H9 (cell line): ENCODE measurements around the gene NUDT14. TPM values are rescaled to one million over a fixed set of nuclear protein-coding genes. Genes with fewer than 3 reads are reported as not detected.

Experiments used
- DNase-seq: peaks from one replicate; pipeline ENCODE4 v3.0.0-alpha.2; 2017
- H2AFZ ChIP-seq: one replicate; pipeline ENCODE4 v1.6.1; 2013; ENCODE audit warnings: mild to moderate bottlenecking, low read length, control low read depth, moderate library complexity
- H2AK5ac ChIP-seq: 2 replicates; pipeline ENCODE4 v1.6.1; 2013; ENCODE audit warnings: low read length, control low read depth, mixed read lengths; ENCODE audit not compliant: insufficient read length
- H2BK120ac ChIP-seq: one replicate; pipeline ENCODE4 v1.6.1; 2013; ENCODE audit warnings: low read depth, mild to moderate bottlenecking, low read length, control low read depth, inconsistent platforms; ENCODE audit not compliant: poor library complexity, severe bottlenecking
- H2BK12ac ChIP-seq: 2 replicates; pipeline ENCODE4 v1.6.1; 2013; ENCODE audit warnings: low read length, control low read depth, mixed read lengths, low read depth; ENCODE audit not compliant: insufficient read length
- H2BK15ac ChIP-seq: 2 replicates; pipeline ENCODE4 v1.6.1; 2013; ENCODE audit warnings: low read depth, low read length, control low read depth
- H2BK20ac ChIP-seq: one replicate; pipeline ENCODE4 v1.6.1; 2013; ENCODE audit warnings: low read depth, mild to moderate bottlenecking, low read length, control low read depth, inconsistent platforms; ENCODE audit not compliant: poor library complexity, severe bottlenecking
- H2BK5ac ChIP-seq: 2 replicates; pipeline ENCODE4 v1.6.1; 2013; ENCODE audit warnings: low read length, control low read depth, mixed read lengths; ENCODE audit not compliant: insufficient read length
- H3K14ac ChIP-seq: 2 replicates; pipeline ENCODE4 v1.6.1; 2013; ENCODE audit warnings: low read length, control low read depth; ENCODE audit not compliant: insufficient read depth
- H3K18ac ChIP-seq: 2 replicates; pipeline ENCODE4 v1.6.1; 2013; ENCODE audit warnings: low read depth, mild to moderate bottlenecking, mixed read lengths, low read length, control low read depth; ENCODE audit not compliant: insufficient read length
- H3K23ac ChIP-seq: 2 replicates; pipeline ENCODE4 v1.6.1; 2013; ENCODE audit warnings: low read length, control low read depth, mixed read lengths, low read depth; ENCODE audit not compliant: insufficient read length
- H3K23me2 ChIP-seq: 2 replicates; pipeline ENCODE4 v1.6.1; 2013; ENCODE audit warnings: low read depth, mild to moderate bottlenecking, mixed read lengths, low read length, control low read depth; ENCODE audit not compliant: insufficient read length, poor library complexity, severe bottlenecking
- H3K27ac ChIP-seq: 2 replicates; pipeline ENCODE4 v1.5.1; 2013; ENCODE audit warnings: low read length, control low read depth, mixed read lengths, low read depth; ENCODE audit not compliant: insufficient read length
- H3K27me3 ChIP-seq: 2 replicates; pipeline ENCODE4 v1.6.1; 2013; ENCODE audit warnings: low read length, control low read depth, inconsistent platforms; ENCODE audit not compliant: insufficient read depth
- H3K4ac ChIP-seq: 2 replicates; pipeline ENCODE4 v1.6.1; 2013; ENCODE audit warnings: low read depth, mild to moderate bottlenecking, control low read depth, inconsistent platforms, low read length, moderate library complexity
- H3K4me1 ChIP-seq: 2 replicates; pipeline ENCODE4 v1.6.1; 2013; ENCODE audit warnings: low read length, control low read depth, inconsistent platforms; ENCODE audit not compliant: insufficient read depth
- H3K4me2 ChIP-seq: 2 replicates; pipeline ENCODE4 v1.6.1; 2013; ENCODE audit warnings: low read length, control low read depth, mixed read lengths; ENCODE audit not compliant: insufficient read length, insufficient read depth
- H3K56ac ChIP-seq: 2 replicates; pipeline ENCODE4 v1.6.1; 2013; ENCODE audit warnings: low read depth, mild to moderate bottlenecking, mixed read lengths, low read length, control low read depth; ENCODE audit not compliant: insufficient read length
- H3K79me1 ChIP-seq: 2 replicates; pipeline ENCODE4 v1.6.1; 2013; ENCODE audit warnings: low read depth, mild to moderate bottlenecking, moderate library complexity, low read length, control low read depth, inconsistent platforms; ENCODE audit not compliant: insufficient read depth, poor library complexity, severe bottlenecking
- H3K79me2 ChIP-seq: 2 replicates; pipeline ENCODE4 v1.6.1; 2013; ENCODE audit warnings: low read length, control low read depth, inconsistent platforms; ENCODE audit not compliant: insufficient read depth
- H3K9ac ChIP-seq: 2 replicates; pipeline ENCODE4 v1.6.1; 2013; ENCODE audit warnings: low read length, control low read depth, mixed read lengths; ENCODE audit not compliant: insufficient read length; ENCODE audit errors: extremely low read depth
- H3K9me3 ChIP-seq: one replicate; pipeline ENCODE4 v1.6.1; 2013; ENCODE audit warnings: low read depth, low read length, inconsistent platforms; ENCODE audit not compliant: control insufficient read depth
- H3T11ph ChIP-seq: one replicate; pipeline ENCODE4 v1.6.1; 2013; ENCODE audit warnings: mild to moderate bottlenecking, low read length, control low read depth, inconsistent platforms
- H4K20me1 ChIP-seq: one replicate; pipeline ENCODE4 v1.6.1; 2013; ENCODE audit not compliant: control insufficient read depth, insufficient read length, insufficient read depth
- H4K5ac ChIP-seq: 2 replicates; pipeline ENCODE4 v1.6.1; 2013; ENCODE audit warnings: low read depth, mild to moderate bottlenecking, mixed read lengths, low read length, control low read depth; ENCODE audit not compliant: insufficient read length
- H4K8ac ChIP-seq: replicated peaks from 2 replicates; pipeline ENCODE4 v1.6.1; 2013; ENCODE audit warnings: low read length, control low read depth, mixed read lengths, low read depth; ENCODE audit not compliant: insufficient read length
- H4K91ac ChIP-seq: 2 replicates; pipeline ENCODE4 v1.6.1; 2013; ENCODE audit warnings: low read depth, mild to moderate bottlenecking, moderate library complexity, mixed read lengths, low read length, control low read depth; ENCODE audit not compliant: insufficient read length
- H3K27ac Mint-ChIP-seq, 3 experiments: 2 replicates in 2 of 3; 3 replicates in 1 of 3; pipeline ENCODE4 v1.8.0; 2020 to 2021; ENCODE audit warnings: mixed read lengths in 3 of 3, mild to moderate bottlenecking in 1 of 3, moderate library complexity in 1 of 3
- H3K27me3 Mint-ChIP-seq: 2 replicates; pipeline ENCODE4 v1.8.0; 2021; ENCODE audit warnings: low read depth, mild to moderate bottlenecking, moderate library complexity, mixed read lengths
- H3K36me3 Mint-ChIP-seq, 3 experiments: 2 replicates in 2 of 3; 3 replicates in 1 of 3; pipeline ENCODE4 v1.8.0; 2020 to 2021; ENCODE audit warnings: low read depth in 3 of 3, mixed read lengths in 3 of 3; ENCODE audit not compliant: insufficient read depth in 1 of 3
- H3K4me1 Mint-ChIP-seq, 2 experiments: 2 replicates each; pipeline ENCODE4 v1.8.0; 2020; ENCODE audit warnings: mixed read lengths in 2 of 2
- H3K4me3 Mint-ChIP-seq, 2 experiments: 2 replicates in 1 of 2; 3 replicates in 1 of 2; pipeline ENCODE4 v1.8.0; 2020 to 2021; ENCODE audit warnings: mild to moderate bottlenecking in 2 of 2, mixed read lengths in 2 of 2, moderate library complexity in 1 of 2
- H3K9me3 Mint-ChIP-seq, 2 experiments: 2 replicates in 1 of 2; 3 replicates in 1 of 2; pipeline ENCODE4 v1.8.0; 2020; ENCODE audit warnings: mild to moderate bottlenecking in 2 of 2, mixed read lengths in 2 of 2, moderate library complexity in 1 of 2
- CTCF ChIP-seq: fragments of 200-600 bp; sonication (generic); conservative IDR thresholded peaks from 3 replicates; pipeline ENCODE4 v1.8.0; 2021; ENCODE audit warnings: antibody characterized with exemption, mild to moderate bottlenecking
- WGBS: extraction: QIAGEN DNeasy Blood & Tissue Kit; methylation state at CpG from one replicate; pipeline ENCODE4 v1.1.7; 2013; ENCODE audit warnings: missing lambda C conversion rate, low lambda C conversion rate, mixed read lengths; ENCODE audit not compliant: insufficient read length; ENCODE audit errors: extremely low coverage; 5-methylcytosine and 5-hydroxymethylcytosine counted together
- total RNA-seq: library from RNA; stranded (reverse); gene quantifications from 2 replicates; pipeline ENCODE4 v1.2.1, GENCODE V29; 2021

Gene NUDT14
- total RNA-seq, 1 experiment from 2014 or later: 41.1 TPM

- Histone ChIP-seq H2AK5ac (no peak overlapping the region), H3K79me2 (no peaks in the 10 kb centered on the region), H3K27me3 (peaks cover 7% of the 10 kb centered on the region; the same call in 1 of the 2 replicates), H3K4me1 (no peaks in the 10 kb centered on the region), H3K4me2 (no peak overlapping the region), H2BK120ac (no peak overlapping the region), H2BK5ac (no peak overlapping the region), H3K23me2 (peaks cover 3% of the 10 kb centered on the region), H3K14ac (no peak overlapping the region), H2BK12ac (no peak overlapping the region), H3K79me1 (no peaks in the 10 kb centered on the region), H4K20me1 (no peaks in the 10 kb centered on the region), H3T11ph (no peak overlapping the region), H4K8ac (no peak overlapping the region), H3K9me3 (no peaks in the 10 kb centered on the region), H4K5ac (no peak overlapping the region), H4K91ac (no peak overlapping the region), H3K27ac (no peak overlapping the region), H3K4ac (no peak overlapping the region), H3K56ac (no peak overlapping the region), H2BK20ac (no peak overlapping the region), H3K23ac (no peak overlapping the region), H2AFZ (no peak overlapping the region), H3K9ac (no peak overlapping the region), H3K18ac (no peak overlapping the region), H2BK15ac (no peak overlapping the region)
- no peak overlapping the region for H3K4me3 Mint-ChIP-seq
- peaks cover 9 to 23% of the 10 kb centered on the region in 2 experiments for H3K4me1 Mint-ChIP-seq
- H3K36me3 Mint-ChIP-seq: no peaks in the 10 kb centered on the region
- no peak for TF ChIP-seq CTCF
- no CpG with 5 or more reads among the region's 10 CpGs for WGBS
- H3K27me3 Mint-ChIP-seq: peaks cover 25% of the 10 kb centered on the region
- H3K9me3 Mint-ChIP-seq: no peaks in the 10 kb centered on the region
- no peak overlapping the region for H3K27ac Mint-ChIP-seq
- no peak for DNase-seq
Measured at GRCh38 chr14:105165134-105165704, 15.9 kb downstream of the NUDT14 start.
